DMS114 treated with DMSO at 0.1 percent for 48 hours (cell line): Measurements from ENCODE around the gene ITPKC.
"Not testable (repeated sequence)": the region's sequence is repeated elsewhere in the genome, so short reads cannot be mapped to it uniquely, and the experiment has no call there.

Source experiments
- DNase-seq: peaks from one replicate; lab custom pipeline; 2025; ENCODE audit not compliant: unreplicated experiment; lab: John Stamatoyannopoulos, UW

Gene ITPKC

DNA sequence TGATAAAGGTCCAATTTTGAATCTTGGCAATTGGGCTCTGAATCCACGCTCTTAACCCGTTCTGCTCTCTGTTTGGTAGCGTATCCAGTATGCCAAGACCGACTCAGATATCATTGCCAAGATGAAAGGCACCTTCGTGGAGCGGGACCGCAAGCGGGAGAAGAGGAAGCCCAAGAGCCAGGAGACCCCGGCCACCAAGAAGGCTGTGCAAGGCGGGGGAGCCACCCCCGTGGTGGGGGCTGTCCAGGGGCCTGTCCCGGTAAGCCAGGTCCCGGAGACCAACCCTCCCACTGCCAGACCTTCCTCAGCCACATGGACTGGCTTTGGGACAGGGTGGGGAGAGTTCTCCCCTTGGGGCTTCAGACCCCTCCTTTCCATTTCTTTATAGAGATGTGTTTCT is 42.4 kb downstream of the ITPKC start:
- DNase-seq = no peak

DNA sequence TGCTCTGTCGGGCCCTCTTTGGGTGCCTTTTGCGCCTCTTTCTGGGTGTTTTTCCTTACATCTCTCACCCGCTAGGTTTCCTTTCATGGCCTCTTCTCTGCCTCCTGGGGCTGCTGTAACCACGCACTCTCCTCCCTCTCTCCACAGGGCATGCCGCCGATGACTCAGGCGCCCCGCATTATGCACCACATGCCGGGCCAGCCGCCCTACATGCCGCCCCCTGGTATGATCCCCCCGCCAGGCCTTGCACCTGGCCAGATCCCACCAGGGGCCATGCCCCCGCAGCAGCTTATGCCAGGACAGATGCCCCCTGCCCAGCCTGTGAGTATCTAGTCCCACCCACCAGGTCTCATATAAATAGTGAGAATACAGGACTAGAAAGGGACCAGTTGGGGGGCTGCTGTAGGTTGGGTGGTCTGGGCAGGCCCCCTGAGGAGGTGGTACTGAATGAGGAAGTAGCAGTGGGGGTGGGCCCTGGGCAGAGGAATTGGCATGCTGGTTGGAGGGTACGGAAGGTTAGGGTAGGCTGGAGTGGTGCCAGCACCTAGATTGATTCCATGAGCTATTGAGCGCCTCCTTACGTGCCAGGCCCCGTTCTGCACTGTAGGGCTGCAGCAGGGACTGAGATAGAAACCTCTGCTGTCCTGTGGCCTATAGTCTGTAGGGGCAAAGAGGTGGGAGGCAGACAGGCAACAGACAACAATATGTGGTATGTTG is 46.0 kb downstream of the ITPKC start:
- no peak for DNase-seq

DNA sequence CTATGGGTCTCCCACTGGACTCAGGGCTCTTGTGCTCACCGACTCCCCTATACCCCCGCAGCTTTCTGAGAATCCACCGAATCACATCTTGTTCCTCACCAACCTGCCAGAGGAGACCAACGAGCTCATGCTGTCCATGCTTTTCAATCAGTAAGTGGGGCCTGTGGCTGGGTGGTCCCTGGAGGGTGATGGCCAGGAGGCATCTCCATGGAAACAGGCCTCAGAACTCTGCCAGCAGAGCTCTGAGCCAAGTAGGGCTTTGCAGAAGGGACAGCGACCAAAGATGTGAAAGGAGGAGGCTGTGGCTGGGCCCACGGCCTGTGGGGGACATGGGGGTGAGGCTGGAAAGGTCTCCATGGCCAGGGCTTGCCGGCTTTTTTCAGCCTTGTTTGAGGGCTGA is 46.6 kb downstream of the ITPKC start:
- no peak for DNase-seq

DNA sequence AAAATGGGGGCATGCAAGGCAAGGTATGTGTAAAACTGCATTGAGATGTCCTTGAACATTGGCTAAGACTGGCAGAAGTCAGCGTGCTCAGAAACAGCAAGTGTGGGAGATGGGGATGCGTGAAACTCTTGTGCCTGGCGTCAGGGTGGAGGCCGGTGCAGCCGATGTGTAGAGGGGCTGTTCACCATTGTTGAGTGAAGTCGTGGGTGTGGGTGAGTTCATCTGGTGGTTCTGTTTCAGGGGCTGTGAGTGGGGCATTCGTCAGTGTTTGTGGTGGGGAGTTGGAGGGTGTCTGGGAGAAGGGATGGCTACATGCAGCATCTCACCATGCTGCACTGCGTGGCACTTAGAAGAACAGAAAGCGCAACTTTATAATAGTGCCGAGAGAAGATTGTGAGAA is 47.1 kb downstream of the ITPKC start:
- DNase-seq = no peak

DNA sequence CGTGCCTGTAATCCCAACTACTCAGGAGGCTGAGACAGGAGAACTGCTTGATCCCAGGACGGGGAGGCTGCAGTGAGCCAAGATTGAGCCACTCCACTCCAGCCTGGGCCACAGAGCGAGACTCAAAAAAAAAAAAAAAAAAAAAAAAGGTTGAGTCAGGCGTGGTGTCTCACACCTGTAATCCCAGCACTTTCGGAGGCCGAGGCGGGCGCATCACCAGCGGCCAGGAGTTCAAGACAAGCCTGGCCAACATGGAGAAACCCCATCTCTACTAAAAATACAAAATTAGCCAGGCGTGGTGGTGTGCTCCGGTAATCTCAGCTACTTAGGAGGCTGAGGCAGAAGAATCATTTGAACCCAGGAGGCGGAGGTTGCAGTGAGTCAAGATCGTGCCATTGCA is 49.5 kb downstream of the ITPKC start:
- DNase-seq = not testable (repeated sequence)

DNA sequence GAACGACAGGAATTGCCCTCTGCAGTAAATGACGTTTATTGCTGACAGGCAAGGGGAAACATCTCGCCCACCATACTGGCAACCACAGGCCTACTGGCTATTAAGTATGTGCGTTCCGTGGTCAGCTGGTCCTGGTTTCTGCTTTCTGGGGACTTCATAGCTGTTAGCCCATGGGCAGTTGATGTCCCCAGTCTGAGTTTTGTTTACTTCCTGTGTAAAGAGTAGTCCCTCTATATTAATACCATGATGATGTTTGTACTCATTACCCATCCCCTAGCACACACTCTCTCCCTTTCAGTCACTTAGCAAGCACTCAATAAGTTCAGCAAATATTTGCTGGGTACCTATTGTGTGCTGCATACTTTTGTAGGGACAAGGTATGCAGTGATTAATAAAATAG is 52.0 kb downstream of the ITPKC start:
- DNase-seq = no peak

DNA sequence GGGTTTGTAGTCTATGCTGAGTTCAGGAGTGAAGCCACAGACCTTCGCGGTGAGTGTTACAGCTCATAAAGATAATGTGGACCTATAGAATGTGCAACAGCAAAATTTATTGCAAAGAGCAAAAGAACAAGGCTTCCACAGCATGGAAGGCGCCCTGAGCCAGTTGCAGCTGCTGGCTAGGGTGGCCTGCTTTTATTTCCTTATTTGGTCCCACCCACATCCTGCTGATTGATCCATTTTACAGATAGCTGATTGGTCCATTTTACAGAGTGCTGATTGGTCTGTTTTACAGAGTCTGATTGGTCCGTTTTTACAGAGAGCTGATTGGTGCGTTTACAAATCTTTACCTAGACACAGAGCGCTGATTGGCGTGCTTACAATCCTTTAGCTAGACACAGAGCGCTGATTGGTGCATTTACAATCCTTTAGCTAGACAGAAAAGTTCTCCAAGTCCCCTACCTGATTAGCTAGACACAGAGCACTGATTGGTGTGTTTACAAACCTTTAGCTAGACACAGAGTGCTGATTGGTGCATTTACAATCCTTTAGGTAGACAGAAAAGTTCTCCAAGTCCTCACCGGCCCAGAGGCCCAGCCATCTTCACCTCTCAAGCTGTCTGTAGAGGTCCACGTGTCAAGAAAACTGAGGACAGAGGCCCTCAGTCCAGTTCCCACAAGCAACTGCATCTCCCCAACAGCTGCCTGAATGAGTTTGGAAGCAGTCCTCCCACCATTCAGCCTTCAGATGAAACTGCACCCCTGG is 54.4 kb downstream of the ITPKC start:
- DNase-seq = not testable (repeated sequence)

DNA sequence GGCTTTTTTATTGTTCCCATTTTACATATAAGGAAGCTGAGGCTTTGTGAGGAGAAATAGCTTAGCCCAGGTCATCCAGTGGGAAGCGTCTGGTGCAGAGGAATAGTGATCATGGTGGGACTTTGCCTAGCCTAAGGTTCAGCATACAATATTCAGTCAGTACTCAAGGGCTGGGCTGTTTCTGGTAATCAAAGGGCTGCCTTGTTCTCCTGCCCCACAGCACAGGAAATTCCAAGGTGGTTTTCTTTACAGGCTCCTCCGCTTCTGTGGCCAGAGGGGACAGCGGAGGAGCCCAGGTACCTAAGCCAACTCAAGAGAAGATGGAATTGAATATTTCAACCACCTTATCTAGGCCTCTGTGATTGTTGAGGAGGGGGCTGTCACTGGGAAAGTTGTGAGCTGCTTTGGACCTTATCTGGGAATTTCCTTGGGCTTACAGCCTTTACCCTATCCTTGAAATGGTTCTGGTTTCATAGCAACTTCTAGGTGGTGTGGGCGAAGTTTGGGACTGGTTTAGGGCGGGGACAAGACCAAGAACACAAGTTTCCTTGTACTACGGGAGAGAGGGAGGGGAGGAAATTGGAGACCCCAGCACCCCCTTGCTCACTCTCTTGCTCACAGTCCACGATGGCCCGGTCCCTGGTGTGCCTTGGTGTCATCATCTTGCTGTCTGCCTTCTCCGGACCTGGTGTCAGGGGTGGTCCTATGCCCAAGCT is 58.2 kb downstream of the ITPKC start, which contains the start of gene MIA:
Gene MIA, plus strand, starts transcription at position 606 of the 716 bp plus-strand sequence. Its CDS starts 22 bp downstream, at position 628.
- no peak for DNase-seq

DNA sequence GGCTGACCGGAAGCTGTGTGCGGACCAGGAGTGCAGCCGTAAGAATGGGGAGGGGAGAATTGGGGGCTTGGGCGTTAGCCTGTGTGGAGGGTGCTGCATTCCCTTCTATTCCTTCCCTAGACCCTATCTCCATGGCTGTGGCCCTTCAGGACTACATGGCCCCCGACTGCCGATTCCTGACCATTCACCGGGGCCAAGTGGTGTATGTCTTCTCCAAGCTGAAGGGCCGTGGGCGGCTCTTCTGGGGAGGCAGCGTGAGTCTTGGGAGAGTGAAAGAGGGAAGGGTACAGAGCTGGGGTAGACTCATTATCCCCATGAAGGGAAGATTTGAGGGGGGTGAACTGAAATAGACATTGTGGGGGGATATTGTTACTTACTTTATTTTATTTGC is 58.7 kb downstream of the ITPKC start:
- DNase-seq = no peak

DNA sequence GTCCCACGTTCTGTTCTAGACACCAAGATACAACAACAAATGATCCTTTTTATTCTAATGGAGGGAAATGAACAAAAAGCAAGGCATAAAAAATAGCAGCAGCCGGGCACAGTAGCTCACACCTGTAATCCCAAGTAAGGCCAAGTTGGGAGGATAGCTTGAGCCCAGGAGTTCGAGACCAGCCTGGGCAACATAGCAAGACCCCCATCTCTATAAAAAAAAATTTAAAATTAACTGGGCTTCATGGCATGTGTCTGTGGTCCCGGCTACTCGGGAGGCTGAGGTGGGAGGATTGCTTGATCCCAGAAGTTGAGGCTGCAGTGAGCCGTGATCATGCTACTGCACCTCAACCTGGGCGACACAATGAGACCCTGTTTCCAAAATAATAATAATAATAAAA is 59.5 kb downstream of the ITPKC start:
- DNase-seq = no peak

DNA sequence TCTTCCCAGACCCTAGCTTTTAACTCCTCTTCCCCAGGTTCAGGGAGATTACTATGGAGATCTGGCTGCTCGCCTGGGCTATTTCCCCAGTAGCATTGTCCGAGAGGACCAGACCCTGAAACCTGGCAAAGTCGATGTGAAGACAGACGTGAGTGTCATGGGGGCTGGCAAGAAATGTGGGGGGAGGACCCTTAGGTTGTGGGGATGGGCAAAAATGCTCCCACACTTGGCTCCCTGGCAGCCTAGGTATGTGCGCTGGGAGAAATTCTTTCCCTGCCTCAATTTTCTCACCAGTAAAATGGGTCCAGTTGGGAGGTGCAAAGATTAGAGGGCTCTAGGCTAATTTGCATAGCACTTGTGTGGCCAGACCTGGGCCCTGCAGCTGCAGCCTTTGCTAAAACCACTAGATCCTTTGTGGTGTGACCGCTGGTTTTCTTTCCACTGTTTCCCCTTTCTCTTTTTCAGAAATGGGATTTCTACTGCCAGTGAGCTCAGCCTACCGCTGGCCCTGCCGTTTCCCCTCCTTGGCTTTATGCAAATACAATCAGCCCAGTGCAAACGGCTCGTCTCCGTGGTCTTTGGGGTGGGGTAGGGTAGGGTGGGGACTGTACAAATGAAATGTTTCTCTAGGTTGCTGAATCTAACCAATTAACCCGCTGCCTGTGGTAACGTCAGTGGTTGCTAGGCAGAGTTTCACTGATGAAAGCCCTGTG is 60.2 kb downstream of the ITPKC start:
- DNase-seq = peak; percentile 95

DNA sequence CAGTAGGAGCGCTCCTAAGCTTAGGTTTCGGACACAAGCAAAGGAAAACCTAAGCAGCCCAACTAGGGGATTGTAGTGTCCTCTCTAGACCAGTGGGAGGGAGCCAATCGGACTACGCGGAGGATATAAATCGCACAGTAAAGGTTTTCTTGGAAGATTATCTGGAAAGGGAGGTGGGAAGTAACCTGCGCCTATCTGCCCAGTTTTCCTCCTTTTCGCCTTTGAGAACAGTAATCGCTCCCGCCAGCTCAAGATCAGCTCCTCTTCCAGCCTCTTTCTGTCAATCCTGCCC is 60.7 kb downstream of the ITPKC start:
- DNase-seq = no peak

DNA sequence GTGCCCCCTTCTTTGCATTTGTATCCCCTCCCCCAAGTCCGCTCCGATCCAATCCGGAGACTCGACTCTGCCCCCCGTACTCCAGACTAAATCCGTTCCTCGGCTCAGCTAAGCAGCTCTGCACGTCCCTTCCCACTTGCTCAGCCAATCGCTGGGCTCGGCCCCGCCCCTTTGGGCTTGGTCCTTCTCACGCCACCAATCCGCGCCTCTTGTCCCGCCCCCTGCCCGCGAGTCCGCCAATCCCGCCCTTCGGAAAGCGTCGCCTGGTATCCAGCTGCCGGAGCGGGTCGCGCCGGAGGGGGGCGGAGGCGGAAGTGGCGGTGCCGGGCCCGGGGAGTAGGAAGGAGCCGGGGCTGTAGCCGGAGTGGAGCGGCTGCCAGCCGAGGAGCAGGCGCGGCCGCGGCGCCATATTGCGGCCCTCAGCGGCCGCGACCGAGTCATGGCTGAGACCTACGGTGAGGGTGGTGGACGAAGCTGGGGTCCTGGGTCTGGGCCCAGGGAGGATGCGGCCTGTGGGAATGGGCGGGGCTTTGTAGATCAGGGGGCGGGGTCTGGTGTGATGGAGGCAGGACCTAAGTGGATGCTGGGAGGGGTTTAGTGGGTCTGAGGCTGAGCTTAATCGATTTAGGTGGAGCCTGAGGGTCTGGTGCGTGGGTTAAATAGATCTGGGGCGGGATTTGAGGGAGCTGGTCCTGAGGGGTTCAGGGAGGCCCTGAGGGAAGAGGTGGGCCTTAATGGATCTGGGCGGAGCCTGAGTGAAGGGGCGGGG is 61.2 kb downstream of the ITPKC start, which contains the start of gene RAB4B:
Gene RAB4B, plus strand, starts transcription at position 311 of the 769 bp plus-strand sequence. Its CDS starts 129 bp downstream, at position 440.
- peak; percentile 100 for DNase-seq

DNA sequence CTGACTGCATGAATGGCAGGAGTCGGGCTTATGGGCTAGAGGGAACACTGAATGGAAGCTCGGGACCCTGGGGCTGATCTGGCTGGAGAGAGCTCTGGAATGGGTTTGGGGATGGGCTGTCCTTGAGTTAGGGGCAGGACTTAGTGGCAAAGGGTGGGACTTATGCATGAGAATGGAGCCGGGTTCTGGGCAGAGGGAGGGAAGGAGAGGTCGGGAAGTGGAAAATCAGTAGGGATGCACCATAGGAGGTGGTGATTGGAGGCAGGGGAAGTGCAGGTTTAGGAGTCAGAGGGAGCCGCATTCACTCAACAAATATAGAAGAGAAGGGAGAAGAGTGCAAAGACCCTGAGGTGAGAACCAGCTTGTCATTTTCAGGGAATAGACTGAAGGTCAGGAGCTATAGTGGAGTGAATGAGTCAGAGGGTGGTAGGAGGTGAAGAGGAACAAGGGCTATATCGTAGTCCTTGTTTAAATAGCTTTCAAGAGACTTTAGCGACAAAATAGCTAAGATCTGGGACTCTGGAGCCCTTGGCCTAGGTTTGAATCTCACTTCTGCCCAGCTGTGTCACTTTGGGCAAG is 61.9 kb downstream of the ITPKC start:
- no peak for DNase-seq

DNA sequence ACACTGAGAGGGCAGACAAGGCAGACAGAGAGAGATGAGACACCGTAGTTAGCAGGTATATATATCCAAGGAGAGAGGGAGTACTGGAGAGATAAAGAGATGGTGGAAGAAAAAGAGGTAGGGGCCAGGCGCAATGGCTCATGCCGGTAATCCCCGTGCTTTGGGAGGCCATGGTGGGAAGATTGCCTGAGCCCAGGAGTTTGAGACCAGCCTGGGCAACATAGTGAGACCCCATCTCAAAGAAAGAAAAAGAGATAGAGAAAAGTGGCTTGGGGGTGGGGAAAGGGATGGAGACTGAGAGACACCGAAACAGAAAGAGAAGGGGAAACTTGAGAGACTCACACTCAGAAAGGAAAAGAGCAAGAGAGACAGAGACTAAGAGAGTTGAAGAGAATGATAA is 63.7 kb downstream of the ITPKC start:
- no peak for DNase-seq

DNA sequence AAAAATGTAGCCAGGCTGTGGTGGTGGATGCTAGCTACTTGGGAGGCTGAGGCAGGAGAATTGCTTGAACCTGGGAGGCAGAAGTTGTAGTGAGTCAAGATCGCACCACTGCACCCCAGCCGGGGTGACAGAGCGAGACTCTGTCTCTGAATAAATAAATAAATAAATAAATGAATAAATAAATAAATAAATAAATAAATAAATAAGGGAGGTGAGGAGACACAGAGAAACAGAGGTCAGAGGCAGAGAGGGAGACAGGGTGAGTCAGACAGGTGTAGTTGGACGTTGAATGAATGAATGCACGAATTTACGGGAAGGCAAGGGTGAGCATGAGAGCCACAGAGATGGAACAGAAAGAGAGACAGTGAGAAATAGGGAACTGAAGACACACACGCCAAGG is 64.2 kb downstream of the ITPKC start:
- DNase-seq = no peak

DNA sequence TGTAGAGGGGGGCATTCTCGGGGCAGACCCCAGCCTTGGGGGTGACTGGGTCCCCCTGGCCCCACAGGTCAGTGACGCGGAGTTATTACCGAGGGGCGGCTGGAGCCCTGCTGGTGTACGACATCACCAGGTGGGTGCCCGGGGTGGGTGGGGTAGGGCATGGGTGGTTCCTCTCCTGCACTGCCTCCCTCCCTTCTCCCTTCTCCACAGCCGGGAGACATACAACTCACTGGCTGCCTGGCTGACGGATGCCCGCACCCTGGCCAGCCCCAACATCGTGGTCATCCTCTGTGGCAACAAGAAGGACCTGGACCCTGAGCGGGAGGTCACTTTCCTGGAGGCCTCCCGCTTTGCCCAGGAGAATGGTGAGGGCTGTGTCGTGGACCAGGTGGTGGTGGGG is 66.8 kb downstream of the ITPKC start:
- no peak for DNase-seq

DNA sequence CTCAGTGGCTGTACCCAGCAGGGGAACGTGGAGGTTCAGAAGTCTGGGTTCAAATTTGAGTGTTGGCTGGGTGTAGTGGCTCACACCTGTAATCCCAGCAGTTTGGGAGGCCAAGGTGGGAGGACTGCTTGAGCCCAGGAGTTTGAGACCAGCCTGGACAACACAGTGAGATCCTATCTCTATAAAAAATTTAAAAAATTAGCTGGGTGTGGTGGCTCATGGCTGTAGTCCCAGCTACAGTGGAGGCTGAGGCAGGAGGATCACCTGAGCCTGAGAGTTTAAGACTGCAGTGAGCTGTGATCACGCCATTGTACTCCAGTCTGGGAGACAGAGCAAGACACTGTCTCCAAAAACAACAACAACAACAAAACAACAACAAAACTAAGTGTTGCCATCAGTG is 67.2 kb downstream of the ITPKC start:
- not testable (repeated sequence) for DNase-seq

DNA sequence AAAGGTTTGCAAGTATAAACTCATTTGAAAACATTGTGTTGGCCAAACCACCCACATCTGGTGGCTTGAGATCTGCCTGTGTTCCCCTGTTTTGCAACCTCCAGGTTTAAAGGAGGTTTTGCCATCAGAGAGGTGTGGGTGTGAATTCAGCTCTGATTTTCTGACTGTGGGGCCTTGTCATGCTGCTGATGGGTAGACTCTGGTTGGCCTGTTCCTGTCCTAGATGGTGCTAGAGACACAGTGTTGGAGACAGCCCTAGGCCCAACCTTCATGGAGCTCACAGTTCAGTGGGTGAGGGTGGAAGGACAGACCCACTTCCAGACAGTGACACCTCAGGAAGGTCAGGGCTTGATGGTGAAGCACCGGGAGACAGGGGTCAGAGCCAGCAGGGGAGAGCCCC is 68.6 kb downstream of the ITPKC start:
- DNase-seq = no peak
